Spleen (tissue), 7 donors: ENCODE measurements around the gene IDS.

Source experiments
- POLR2A ChIP-seq, 3 donors: fragments of 450-650 bp; IDR thresholded peaks; one replicate each; pipeline ENCODE4 v1.5.1; 2017; ENCODE audit warnings: antibody characterized with exemption in 3 of 3, mild to moderate bottlenecking in 1 of 3
- POLR2AphosphoS5 ChIP-seq, 3 donors: sonication (generic); formaldehyde crosslinking; IDR thresholded peaks; one replicate each; pipeline ENCODE4 v1.5.1; 2017; ENCODE audit warnings: antibody characterized with exemption in 3 of 3
- TF ChIP-seq, protein P1 (sequence below), 11 experiments: fragments of 200-600 bp in 7 of 11; fragments of 450-650 bp in 4 of 11; sonication (generic) in 4 of 11; IDR thresholded peaks in 8 of 11; conservative IDR thresholded peaks in 3 of 11; 1 replicate in 7 of 11; 2 replicates in 4 of 11; pipeline versions ENCODE4 v1.4.0 to v1.8.0; 2016 to 2021; ENCODE audit warnings: antibody characterized with exemption in 11 of 11, inconsistent platforms in 4 of 11, mild to moderate bottlenecking in 1 of 11
- donor health status: DM: no; HTN: no; CAD: no; lungs with moderate emphysema.
- donor health status: DM: no; HTN: no; CAD: no.
- donor health status: DM: no; HTN: no; CAD: no.

DNA sequence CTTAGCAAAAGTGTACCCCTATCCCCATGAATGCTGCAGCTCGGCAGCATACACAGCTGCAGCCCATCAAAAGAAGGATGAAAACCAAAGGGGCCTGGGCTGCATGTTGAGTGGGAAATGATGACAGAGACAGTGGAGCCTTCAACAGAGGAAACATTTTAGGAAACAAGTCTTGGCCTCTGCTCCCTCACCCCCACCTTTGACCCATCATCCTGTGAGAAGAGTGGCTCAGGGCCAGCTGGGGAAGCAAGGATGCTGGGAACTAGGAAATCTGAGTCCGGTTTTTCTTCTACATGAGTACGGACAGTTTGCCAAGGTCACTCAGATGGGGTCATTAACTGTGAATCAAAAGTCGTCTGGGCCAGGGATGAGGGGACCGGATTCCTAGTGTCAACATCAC is 37.2 kb downstream of the IDS start:
- TF ChIP-seq, protein P1, sequence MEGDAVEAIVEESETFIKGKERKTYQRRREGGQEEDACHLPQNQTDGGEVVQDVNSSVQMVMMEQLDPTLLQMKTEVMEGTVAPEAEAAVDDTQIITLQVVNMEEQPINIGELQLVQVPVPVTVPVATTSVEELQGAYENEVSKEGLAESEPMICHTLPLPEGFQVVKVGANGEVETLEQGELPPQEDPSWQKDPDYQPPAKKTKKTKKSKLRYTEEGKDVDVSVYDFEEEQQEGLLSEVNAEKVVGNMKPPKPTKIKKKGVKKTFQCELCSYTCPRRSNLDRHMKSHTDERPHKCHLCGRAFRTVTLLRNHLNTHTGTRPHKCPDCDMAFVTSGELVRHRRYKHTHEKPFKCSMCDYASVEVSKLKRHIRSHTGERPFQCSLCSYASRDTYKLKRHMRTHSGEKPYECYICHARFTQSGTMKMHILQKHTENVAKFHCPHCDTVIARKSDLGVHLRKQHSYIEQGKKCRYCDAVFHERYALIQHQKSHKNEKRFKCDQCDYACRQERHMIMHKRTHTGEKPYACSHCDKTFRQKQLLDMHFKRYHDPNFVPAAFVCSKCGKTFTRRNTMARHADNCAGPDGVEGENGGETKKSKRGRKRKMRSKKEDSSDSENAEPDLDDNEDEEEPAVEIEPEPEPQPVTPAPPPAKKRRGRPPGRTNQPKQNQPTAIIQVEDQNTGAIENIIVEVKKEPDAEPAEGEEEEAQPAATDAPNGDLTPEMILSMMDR (IDR thresholded peaks at IDR 0.05 in 8 of 11, conservative IDR thresholded peaks at IDR 0.05 in 3 of 11) = no peak
- TF ChIP-seq POLR2A (IDR thresholded peaks at IDR 0.05) = no peak
- TF ChIP-seq POLR2AphosphoS5 (IDR thresholded peaks at IDR 0.05) = peak in 1 of 3 donors; percentile 10
